BE2C (cell line): ENCODE data around the gene HLA-B.

Experiments used
- DNase-seq: peaks from one replicate; pipeline ENCODE4 v3.0.0-alpha.2; 2020
- H3K27me3 ChIP-seq: fragments of 250-450 bp; sonication (Bioruptor Pico); 2 replicates; pipeline ENCODE4 v1.5.1; 2020; ENCODE audit warnings: mild to moderate bottlenecking
- H3K36me3 ChIP-seq: fragments of 250-450 bp; sonication (Bioruptor Pico); 2 replicates; pipeline ENCODE4 v1.5.1; 2020; ENCODE audit warnings: mild to moderate bottlenecking
- H3K4me1 ChIP-seq: fragments of 250-450 bp; sonication (Bioruptor Pico); 2 replicates; pipeline ENCODE4 v1.5.1; 2020
- H3K4me3 ChIP-seq: 2 replicates; pipeline ENCODE4 v1.5.1; 2011; ENCODE audit warnings: low read depth, low read length
- H3K9me3 ChIP-seq: fragments of 250-450 bp; sonication (Bioruptor Pico); 2 replicates; pipeline ENCODE4 v1.5.1; 2020
- CTCF ChIP-seq: IDR thresholded peaks from 2 replicates; pipeline ENCODE4 v1.5.1; 2012; ENCODE audit warnings: mild to moderate bottlenecking, low read depth, low read length

Gene HLA-B

DNA sequence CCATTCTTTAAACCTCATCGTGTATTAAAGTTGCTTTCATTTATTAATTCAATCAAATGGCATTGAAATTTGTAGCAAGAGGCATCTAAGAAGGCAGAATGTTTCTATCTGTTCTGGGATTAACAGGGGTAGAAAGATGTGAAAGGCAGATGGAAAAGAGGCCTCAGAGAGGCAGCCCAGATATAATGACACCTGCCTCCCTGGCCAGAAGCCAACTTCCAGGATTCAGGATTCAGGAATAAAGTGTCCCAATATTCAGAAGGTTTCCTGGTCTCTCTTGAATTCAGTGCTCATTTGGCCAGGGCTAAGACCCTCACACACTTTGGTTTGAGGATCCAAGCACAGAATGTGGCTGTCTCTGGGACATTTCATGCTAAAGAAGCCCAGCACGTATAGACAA, 39.9 kb downstream of the HLA-B start:
- no peak for DNase-seq
- Histone ChIP-seq H3K4me3 (no peak overlapping the region), H3K36me3 (no peaks in the 10 kb centered on the region), H3K4me1 (no peaks in the 10 kb centered on the region), H3K9me3 (no peaks in the 10 kb centered on the region), H3K27me3 (peaks cover 45% of the 10 kb centered on the region)
- no peak for TF ChIP-seq CTCF

GRCh38 chr6:31309641-31310040, 47.3 kb downstream of the HLA-B start:
- Histone ChIP-seq H3K4me3 (no peak overlapping the region), H3K36me3 (no peaks in the 10 kb centered on the region), H3K4me1 (no peaks in the 10 kb centered on the region), H3K9me3 (no peaks in the 10 kb centered on the region), H3K27me3 (peaks cover 17% of the 10 kb centered on the region)
- TF ChIP-seq CTCF = no peak
- no peak for DNase-seq

DNA sequence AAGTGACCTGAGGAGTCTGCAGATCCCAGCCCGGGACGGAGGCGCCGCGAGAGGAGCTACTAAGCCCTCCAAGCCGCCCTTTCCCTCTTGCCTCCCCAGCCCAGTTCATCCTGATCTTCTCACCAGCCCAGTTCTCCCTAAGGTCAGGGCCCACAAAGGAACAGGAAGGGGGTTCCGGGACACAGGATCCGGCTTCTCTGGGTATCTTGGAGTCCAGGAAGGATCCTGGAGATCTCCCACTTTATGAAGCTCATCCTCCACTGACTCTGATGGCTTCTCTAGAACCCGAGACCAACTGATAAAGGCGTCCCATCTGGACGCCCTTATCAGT, 48.2 kb downstream of the HLA-B start:
- H3K36me3 ChIP-seq = no peaks in the 10 kb centered on the region
- no peak overlapping the region for H3K4me3 ChIP-seq
- no peaks in the 10 kb centered on the region for H3K4me1 ChIP-seq
- no peaks in the 10 kb centered on the region for H3K9me3 ChIP-seq
- TF ChIP-seq CTCF = no peak
- no peak for DNase-seq
- H3K27me3 ChIP-seq = peaks cover 13% of the 10 kb centered on the region

GRCh38 chr6:31308050-31308844, 48.7 kb downstream of the HLA-B start:
- peaks cover 18% of the 10 kb centered on the region for H3K27me3 ChIP-seq
- H3K9me3 ChIP-seq = no peaks in the 10 kb centered on the region
- H3K4me3 ChIP-seq = no peak overlapping the region
- H3K36me3 ChIP-seq = no peaks in the 10 kb centered on the region
- no peaks in the 10 kb centered on the region for H3K4me1 ChIP-seq
- TF ChIP-seq CTCF = no peak
- no peak for DNase-seq

GRCh38 chr6:31307669-31308049, 49.3 kb downstream of the HLA-B start:
- Histone ChIP-seq H3K36me3 (no peaks in the 10 kb centered on the region), H3K4me3 (no peak overlapping the region), H3K9me3 (no peaks in the 10 kb centered on the region), H3K4me1 (no peaks in the 10 kb centered on the region), H3K27me3 (peaks cover 20% of the 10 kb centered on the region)
- no peak for TF ChIP-seq CTCF
- no peak for DNase-seq

DNA sequence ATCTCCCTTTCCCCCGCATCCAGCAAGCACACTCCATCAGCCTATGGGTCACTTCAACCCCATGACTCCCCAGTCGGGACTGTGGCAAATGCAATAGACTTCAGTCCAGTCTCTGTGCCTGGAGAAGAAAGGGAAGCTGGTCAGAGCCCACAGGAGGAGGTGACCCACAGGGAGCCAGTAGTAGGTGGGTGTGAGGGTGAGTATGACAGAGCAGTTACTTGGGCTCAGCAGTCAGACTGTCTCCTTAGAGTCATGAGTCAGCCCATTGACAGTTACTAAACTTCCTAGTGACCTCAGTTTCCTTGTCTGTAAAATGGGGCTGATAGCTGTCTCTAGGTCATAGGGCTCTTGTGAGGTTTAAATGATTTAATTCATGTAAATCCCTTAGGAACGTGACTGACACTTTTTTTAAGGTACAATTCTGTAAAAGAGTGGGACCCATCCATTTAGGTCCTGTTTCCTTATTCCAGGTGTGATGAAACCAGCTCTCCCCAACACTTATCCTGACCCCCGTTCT, 51.2 kb downstream of the HLA-B start:
- peaks cover 17% of the 10 kb centered on the region for H3K27me3 ChIP-seq
- H3K36me3 ChIP-seq = no peaks in the 10 kb centered on the region
- no peak overlapping the region for H3K4me3 ChIP-seq
- no peaks in the 10 kb centered on the region for H3K4me1 ChIP-seq
- DNase-seq = no peak
- no peaks in the 10 kb centered on the region for H3K9me3 ChIP-seq
- TF ChIP-seq CTCF = no peak
